Stimulated activated CD4-positive, alpha-beta T cell treated with anti-CD3 and anti-CD28 coated beads, Interleukin-15, amount 100 ng/mL, for 1 hour (primary cell): ENCODE data around the gene PTPRR.
"Not testable (repeated sequence)": the region's sequence is repeated elsewhere in the genome, so short reads cannot be mapped to it uniquely, and the experiment has no call there.

Experiments
- DNase-seq, 2 donors: peaks; one replicate each; pipeline ENCODE4 v3.0.0-alpha.2; 2020; ENCODE audit warnings: low read depth in 1 of 2, low spot score in 1 of 2

Gene PTPRR

GRCh38 chr12:70842136-70842535 is 78.4 kb downstream of the PTPRR start:
- no peak for DNase-seq

DNA sequence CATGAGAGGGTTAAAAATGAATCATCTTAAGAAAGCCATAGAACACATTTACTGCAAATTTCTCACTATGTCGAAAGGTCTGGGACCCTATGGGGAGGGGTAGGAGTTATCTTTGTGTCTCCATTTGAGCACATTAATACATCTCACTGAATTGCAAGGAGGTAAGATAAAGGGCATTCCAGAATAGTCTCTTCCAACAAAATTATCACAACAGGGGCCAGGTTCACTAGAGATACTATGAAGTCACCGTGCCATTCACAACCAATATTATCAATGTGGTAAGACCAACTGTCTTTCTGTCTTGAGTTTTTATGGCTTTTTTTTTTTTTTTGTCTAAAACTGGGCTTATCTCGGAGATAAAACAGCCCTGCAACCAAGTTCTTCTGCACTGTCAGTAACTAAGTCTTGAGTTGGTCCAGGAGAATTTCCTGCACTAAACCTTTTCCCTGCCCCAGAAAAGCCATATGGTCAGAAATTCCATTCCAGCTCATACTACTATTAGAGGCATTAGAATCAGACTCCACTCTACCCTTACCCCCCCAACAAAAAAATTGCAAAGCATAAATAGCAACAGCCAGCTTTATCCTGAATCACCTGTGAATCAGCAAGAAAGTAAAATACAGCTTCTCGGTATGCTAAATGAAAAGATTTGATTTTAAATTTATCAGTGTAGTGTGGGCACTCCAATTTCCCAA is 79.7 kb downstream of the PTPRR start:
- DNase-seq = no peak

- DNase-seq = no peak
Measured at GRCh38 chr12:70839544-70839943, 81.0 kb downstream of the PTPRR start.

- DNase-seq = no peak
Measured at GRCh38 chr12:70838127-70838526, 82.4 kb downstream of the PTPRR start.

- DNase-seq = no peak
Measured at GRCh38 chr12:70837026-70837425, 83.5 kb downstream of the PTPRR start.

DNA sequence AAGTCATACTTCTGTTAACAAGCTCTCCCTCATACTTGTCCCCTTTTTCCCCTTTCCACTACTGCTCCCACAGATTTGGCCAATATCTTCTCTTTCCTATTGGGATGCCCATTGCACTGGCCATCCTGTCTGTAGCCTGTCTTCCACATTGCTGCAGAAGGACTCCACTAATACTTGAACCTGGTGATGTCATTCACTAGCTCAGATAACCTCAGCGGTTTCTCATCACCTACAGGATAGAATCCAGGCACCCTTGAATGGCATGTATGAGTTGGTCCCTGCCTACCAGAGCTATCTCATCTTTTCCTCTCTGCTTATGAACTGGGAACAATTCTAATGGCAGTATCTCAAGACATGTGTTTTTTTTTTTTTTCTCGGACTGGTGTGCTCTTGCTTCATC is 84.6 kb downstream of the PTPRR start:
- DNase-seq = no peak

GRCh38 chr12:70831543-70831942 is 89.0 kb downstream of the PTPRR start:
- no peak for DNase-seq

DNA sequence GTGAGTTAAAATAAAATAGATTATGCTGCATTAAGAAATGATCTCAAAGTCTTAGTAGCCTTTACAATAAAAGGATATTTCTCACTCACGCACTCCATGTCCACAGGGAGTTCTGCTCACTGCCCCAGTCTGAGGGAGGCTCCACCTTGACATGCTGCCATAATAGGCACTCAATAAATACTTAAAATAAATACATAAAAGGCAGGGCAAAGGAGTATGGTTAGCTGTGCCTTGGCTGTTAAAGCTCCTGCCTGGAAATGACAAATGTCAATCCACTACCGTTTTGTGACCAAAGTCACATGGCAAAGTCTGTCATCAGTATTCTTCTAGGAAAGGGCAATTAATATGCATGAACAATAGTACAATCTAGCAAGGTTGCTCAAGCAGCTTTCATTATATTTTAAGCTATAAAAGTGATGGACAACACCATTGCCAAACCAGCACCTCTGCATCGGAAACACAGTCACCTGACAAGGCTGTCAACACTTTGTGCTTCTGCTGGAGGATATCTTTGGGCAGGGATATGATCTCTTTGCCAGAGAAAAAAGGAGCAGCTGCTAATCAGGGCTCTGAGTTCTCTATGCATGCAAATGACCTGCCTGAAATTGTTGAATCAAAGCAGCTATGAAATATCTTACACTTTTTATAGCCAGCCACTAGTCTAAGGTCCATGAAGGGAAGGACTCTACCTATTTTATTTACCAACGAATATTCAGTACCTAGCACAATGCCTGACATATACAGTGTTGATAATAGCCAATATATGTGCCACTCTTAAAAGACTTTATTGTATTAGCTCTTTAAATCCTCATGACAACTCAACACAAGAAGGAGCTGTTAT is 90.1 kb downstream of the PTPRR start:
- no peak for DNase-seq

- DNase-seq = no peak
Measured at GRCh38 chr12:70829070-70829469, 91.5 kb downstream of the PTPRR start.

GRCh38 chr12:70828351-70828750 is 92.2 kb downstream of the PTPRR start:
- no peak for DNase-seq

DNA sequence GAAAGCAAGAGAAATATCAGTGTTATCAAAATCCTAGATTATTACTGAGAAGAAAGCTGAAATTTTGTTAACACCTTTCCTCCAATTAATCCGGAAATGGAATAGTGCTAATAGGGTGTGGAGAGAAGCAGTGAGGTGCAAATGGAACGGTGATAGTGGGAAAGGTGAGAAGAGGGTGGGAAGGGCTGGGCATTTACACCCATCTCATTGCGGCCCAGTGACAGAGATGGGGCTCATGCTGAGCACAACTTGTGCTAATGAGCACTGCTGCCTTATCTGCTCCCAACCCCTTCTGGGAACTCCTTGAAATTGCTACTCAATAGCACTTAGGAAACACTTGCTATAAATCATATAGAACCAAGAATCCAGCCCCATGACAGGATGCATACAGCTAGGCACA is 94.4 kb downstream of the PTPRR start:
- no peak for DNase-seq

GRCh38 chr12:70824511-70824910 is 96.0 kb downstream of the PTPRR start:
- DNase-seq = no peak

DNA sequence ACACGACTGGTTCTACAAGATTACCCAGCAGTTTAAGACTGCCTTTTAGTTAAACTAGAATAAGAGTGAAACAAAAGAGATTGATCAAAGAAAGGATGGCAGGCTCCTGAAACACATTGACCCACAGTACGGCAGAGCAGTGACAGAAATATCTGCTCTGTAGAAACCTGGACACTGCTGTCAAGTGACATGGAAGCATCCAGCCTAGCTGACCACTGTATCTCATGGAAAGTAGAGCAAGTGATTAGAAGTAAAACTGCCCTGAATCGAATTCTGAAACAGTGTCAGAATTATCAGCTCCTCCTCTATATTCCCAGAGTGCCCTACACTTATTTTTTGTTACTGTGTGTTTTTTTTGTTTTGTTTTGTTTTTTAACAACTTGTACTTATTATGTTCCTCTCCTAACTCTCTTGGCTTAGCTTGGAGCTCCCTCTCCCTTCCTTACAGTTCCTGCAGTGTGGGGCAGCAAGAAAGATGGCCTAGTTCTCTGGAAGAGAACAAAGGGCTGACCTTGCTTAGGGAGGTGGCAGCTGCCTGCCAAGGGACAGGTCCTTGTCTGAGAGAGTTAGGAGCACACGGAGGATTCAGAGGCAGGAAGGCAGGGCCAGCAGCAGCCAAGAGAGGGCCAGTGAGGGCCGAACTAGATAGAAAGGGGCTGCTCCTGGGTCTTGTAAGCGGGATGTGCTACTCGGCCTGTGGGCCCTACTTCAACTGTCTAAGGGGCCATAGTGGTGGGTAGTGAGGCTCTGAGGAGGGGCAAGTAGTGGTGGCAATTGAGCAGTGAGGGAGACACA is 97.2 kb downstream of the PTPRR start:
- DNase-seq = no peak

GRCh38 chr12:70822412-70822811 is 98.1 kb downstream of the PTPRR start:
- DNase-seq = no peak

DNA sequence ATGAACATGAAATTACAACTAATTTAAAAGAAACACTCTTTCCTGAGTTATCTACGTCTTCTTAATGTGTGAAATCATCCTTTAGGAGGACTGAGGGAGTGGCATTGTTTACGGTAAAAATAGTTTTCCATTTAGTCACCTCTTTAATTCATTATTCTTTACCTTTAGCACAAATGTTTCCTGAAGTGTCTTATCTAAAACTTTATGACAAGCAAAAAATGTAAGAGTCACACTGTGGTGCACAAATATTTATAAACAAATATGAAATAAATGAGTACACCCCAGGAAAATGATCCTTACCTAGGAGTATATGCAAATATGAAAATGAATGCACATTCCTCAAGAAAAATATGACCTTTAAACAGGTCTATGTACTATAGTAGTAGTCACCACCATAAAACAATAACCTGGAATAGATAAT is 104.6 kb downstream of the PTPRR start:
- DNase-seq = no peak

GRCh38 chr12:70815056-70815455 is 105.5 kb downstream of the PTPRR start:
- no peak for DNase-seq

GRCh38 chr12:70813559-70813958 is 107.0 kb downstream of the PTPRR start:
- no peak for DNase-seq

DNA sequence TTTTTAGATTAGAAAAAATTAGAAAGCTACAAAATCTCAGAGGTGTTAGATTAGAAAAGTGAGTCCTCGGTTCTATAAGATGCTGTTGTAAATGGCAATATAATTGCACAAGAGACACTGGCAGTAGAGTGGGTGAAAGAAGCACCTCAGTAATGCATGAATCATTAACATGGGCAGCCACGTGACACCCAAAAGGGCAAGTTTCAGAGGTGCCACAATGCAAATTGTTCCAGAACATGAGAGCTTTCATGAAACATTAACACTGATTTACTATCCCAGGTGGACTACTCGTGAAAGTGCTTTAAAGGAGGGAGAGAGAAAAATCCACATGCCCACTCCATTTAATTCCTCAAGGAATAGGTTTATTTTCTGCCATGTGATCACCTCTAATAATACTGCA is 108.4 kb downstream of the PTPRR start:
- no peak for DNase-seq

DNA sequence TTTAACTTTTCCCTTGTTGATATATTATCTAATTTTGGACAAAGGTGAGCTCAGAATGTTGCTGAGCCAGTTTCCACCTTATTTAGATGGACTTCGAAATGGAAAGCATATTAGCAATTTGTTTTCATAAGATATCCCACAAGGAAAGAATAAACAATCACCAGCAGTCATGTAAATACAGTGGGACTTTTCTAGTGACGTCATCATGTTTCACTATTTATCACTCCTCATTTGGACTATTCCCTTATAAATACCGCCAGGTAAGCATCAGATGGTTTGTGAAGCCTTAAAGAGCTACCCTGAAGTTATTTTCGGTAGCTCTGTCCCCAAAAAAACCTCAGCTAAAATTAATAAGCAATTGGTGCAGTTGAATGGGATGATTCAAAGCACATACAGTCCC is 110.7 kb downstream of the PTPRR start:
- no peak for DNase-seq

DNA sequence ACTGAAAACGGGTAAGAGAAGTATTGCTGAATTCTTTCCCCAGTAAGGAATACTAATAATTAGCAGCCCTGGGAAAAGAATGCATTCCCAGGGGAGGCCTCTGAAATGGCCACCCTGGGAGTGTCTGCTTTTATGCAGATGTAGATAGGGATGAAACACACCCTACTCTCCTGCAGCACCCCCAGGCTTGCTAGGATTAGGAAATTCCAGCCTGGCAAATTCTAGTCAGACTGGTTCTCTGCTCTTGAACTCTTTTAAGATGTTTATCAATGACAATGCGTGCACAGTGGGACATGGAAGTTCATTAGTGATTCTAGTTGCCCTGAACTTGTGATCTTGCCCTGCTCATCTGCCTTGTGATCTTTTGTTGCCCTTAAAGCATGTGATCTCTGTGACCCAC is 112.5 kb downstream of the PTPRR start:
- not testable (repeated sequence) for DNase-seq

DNA sequence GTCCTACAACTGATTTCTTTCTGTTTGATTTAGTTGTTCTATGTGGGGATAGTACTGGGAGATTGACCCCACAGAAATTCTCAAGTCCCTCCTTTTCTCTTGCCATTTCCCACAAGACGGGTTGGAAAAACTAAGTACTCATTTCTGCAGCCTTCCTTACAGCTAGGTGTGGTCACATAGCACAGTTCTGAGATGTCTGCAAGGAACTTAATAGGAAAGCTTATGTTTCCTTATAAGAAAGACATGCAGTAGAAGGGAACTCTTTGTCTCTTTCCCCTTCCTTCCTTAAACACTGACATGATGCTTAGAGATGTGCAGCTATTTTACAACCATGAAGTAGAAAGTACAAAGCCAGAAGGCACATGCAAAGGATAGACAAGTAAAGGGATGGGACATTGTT is 113.7 kb downstream of the PTPRR start:
- no peak for DNase-seq

GRCh38 chr12:70806043-70806442 is 114.5 kb downstream of the PTPRR start:
- DNase-seq = no peak
